SK-N-SH treated with all-trans-retinoic acid at 6 μM for 48 hours (cell line): ENCODE measurements around the gene ATP2B1.

Experiments
- ARNTL ChIP-seq: fragments of 450-650 bp; formaldehyde crosslinking; IDR thresholded peaks from 2 replicates; pipeline ENCODE4 v1.5.0; 2020; ENCODE audit warnings: low read depth, mild to moderate bottlenecking, moderate library complexity, borderline replicate concordance
- BACH2 ChIP-seq: fragments of 250-450 bp; sonication (Bioruptor Pico); IDR thresholded peaks from 2 replicates; pipeline ENCODE4 v1.9.0; 2021; ENCODE audit warnings: mild to moderate bottlenecking, borderline replicate concordance
- ESRRG ChIP-seq: fragments of 250-450 bp; sonication (Bioruptor Pico); IDR thresholded peaks from 2 replicates; pipeline ENCODE4 v1.6.1; 2021; ENCODE audit warnings: mild to moderate bottlenecking
- GLIS3 ChIP-seq: fragments of 250-450 bp; sonication (Bioruptor Pico); IDR thresholded peaks from 2 replicates; pipeline ENCODE4 v1.5.0; 2020; ENCODE audit warnings: mild to moderate bottlenecking, moderate library complexity
- OSR1 ChIP-seq: fragments of 250-450 bp; sonication (Bioruptor Pico); IDR thresholded peaks from 2 replicates; pipeline ENCODE4 v1.8.0; 2022; ENCODE audit warnings: moderate library complexity, mild to moderate bottlenecking, inconsistent platforms
- PATZ1 ChIP-seq: fragments of 250-450 bp; sonication (Bioruptor Pico); IDR thresholded peaks from 2 replicates; pipeline ENCODE4 v1.8.0; 2020; ENCODE audit warnings: mild to moderate bottlenecking, moderate library complexity, borderline replicate concordance
- POU6F1 ChIP-seq: fragments of 250-450 bp; sonication (Bioruptor Pico); IDR thresholded peaks from 2 replicates; pipeline ENCODE4 v1.8.0; 2021; ENCODE audit warnings: low read depth, mild to moderate bottlenecking, moderate library complexity, borderline replicate concordance
- RARB ChIP-seq: fragments of 250-450 bp; sonication (Bioruptor Pico); IDR thresholded peaks from 2 replicates; pipeline ENCODE4 v1.8.0; 2021; ENCODE audit warnings: mild to moderate bottlenecking, moderate library complexity
- TOX ChIP-seq: fragments of 250-450 bp; sonication (Bioruptor Pico); IDR thresholded peaks from 2 replicates; pipeline ENCODE4 v1.8.0; 2021; ENCODE audit warnings: mild to moderate bottlenecking, moderate library complexity, borderline replicate concordance
- ZFP3 ChIP-seq: fragments of 250-450 bp; sonication (Bioruptor Pico); IDR thresholded peaks from 2 replicates; pipeline ENCODE4 v1.5.0; 2020; ENCODE audit warnings: mild to moderate bottlenecking, moderate library complexity
- ZFP30 ChIP-seq: fragments of 450-650 bp; formaldehyde crosslinking; IDR thresholded peaks from 2 replicates; pipeline ENCODE4 v1.5.0; 2022; ENCODE audit warnings: mild to moderate bottlenecking, moderate library complexity
- ZNF70 ChIP-seq: fragments of 450-650 bp; formaldehyde crosslinking; IDR thresholded peaks from 2 replicates; pipeline ENCODE4 v1.5.0; 2020; ENCODE audit warnings: mild to moderate bottlenecking, moderate library complexity

- TF ChIP-seq TOX (CRISPR knock-in tag) (no peak), ZFP3 (no peak), ARNTL (CRISPR knock-in tag) (no peak), GLIS3 (no peak), BACH2 (CRISPR knock-in tag) (no peak), POU6F1 (CRISPR knock-in tag) (no peak), ESRRG (CRISPR knock-in tag) (no peak), ZNF70 (CRISPR knock-in tag) (no peak), ZFP30 (CRISPR knock-in tag) (no peak), OSR1 (no peak), RARB (CRISPR knock-in tag) (no peak), PATZ1 (CRISPR knock-in tag) (no peak)
Observed at GRCh38 chr12:89538897-89539296, 169.7 kb downstream of the ATP2B1 start.
